MM.1S (cell line): ENCODE results near the gene CCDC27.

Source experiments
- CTCF ChIP-seq: fragments of 300-600 bp; sonication (generic); IDR thresholded peaks from 2 replicates; pipeline ENCODE4 v1.5.1; 2016; ENCODE audit warnings: antibody characterized with exemption, low read length, mixed read lengths
- EZH2 ChIP-seq: fragments of 300-600 bp; sonication (generic); optimal IDR thresholded peaks from 2 replicates; pipeline ENCODE3; 2017; ENCODE audit warnings: low read depth, mild to moderate bottlenecking, antibody characterized with exemption, low read length, mixed read lengths

DNA sequence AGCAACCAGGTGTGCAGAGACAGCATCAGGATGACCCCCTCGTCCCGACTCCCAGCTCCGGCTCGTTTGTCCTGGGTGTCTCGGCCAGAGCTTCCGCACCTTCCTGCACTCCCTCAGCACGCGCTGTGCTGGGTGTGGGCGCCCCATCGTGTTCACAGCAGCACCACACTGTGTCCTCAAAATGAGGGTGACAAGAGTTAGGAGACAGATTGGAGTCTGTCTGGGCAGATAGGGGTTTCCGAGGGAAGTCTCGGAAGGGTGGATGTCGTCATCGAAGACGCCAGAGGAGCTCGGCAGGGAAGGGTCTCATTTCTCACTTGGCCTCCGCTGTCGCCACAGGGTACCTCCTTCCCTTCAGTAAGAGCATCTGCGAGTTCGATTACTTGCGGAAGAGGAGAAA lies 4.1 kb downstream of the CCDC27 start:
- no peak for TF ChIP-seq CTCF
- no peak for TF ChIP-seq EZH2
